Endodermal cell (in vitro differentiated cells): Measurements from ENCODE around the gene PRAMEF1. TPM values are rescaled to one million over a fixed set of nuclear protein-coding genes. Genes with fewer than 3 reads are reported as not detected.

Source experiments
- DNase-seq: peaks from one replicate; pipeline ENCODE4 v3.0.0-alpha.2; 2017
- H3K27ac ChIP-seq: 2 replicates; pipeline ENCODE4 v1.5.1; 2013; ENCODE audit warnings: mild to moderate bottlenecking, low read depth, low read length, moderate library complexity
- H3K27me3 ChIP-seq: 2 replicates; pipeline ENCODE4 v1.6.1; 2013; ENCODE audit warnings: mild to moderate bottlenecking, low read length, moderate library complexity; ENCODE audit not compliant: insufficient read depth, control insufficient read depth, poor library complexity, severe bottlenecking
- H3K36me3 ChIP-seq: 2 replicates; pipeline ENCODE4 v1.7.0; 2013; ENCODE audit warnings: mild to moderate bottlenecking, low read length, moderate library complexity; ENCODE audit not compliant: control insufficient read depth, insufficient read depth
- H3K4me1 ChIP-seq: one replicate; pipeline ENCODE4 v1.7.0; 2013; ENCODE audit warnings: low read length; ENCODE audit not compliant: control insufficient read depth, insufficient read depth
- H3K4me3 ChIP-seq: 2 replicates; pipeline ENCODE4 v1.5.1; 2013; ENCODE audit warnings: mild to moderate bottlenecking, low read length, moderate library complexity
- H3K9ac ChIP-seq: 2 replicates; pipeline ENCODE4 v1.6.1; 2013; ENCODE audit warnings: mild to moderate bottlenecking, low read length, moderate library complexity; ENCODE audit not compliant: poor library complexity, severe bottlenecking; ENCODE audit errors: extremely low read depth
- H3K9me3 ChIP-seq: 2 replicates; pipeline ENCODE4 v1.6.1; 2013; ENCODE audit warnings: mild to moderate bottlenecking, low read length, moderate library complexity; ENCODE audit not compliant: control insufficient read depth
- H3K27ac Mint-ChIP-seq: 2 replicates; pipeline ENCODE4 v1.8.0; 2020; ENCODE audit warnings: mixed read lengths
- H3K27me3 Mint-ChIP-seq: 2 replicates; pipeline ENCODE4 v1.8.0; 2021; ENCODE audit warnings: mild to moderate bottlenecking, mixed read lengths; ENCODE audit not compliant: insufficient read depth
- H3K36me3 Mint-ChIP-seq: 2 replicates; pipeline ENCODE4 v1.8.0; 2020; ENCODE audit warnings: low read depth, mixed read lengths
- H3K4me1 Mint-ChIP-seq: 2 replicates; pipeline ENCODE4 v1.8.0; 2020; ENCODE audit warnings: mixed read lengths
- H3K4me3 Mint-ChIP-seq: 2 replicates; pipeline ENCODE4 v1.8.0; 2020; ENCODE audit warnings: mild to moderate bottlenecking, moderate library complexity, mixed read lengths
- H3K9me3 Mint-ChIP-seq: 2 replicates; pipeline ENCODE4 v1.8.0; 2020; ENCODE audit warnings: mild to moderate bottlenecking, mixed read lengths
- WGBS, 2 experiments: methylation state at CpG; one replicate each; pipeline versions ENCODE4 v1.1.5 to v1.1.7; 2013; ENCODE audit warnings: missing lambda C conversion rate in 2 of 2, mixed read lengths in 1 of 2; ENCODE audit not compliant: insufficient coverage in 1 of 2, insufficient read length in 1 of 2; 5-methylcytosine and 5-hydroxymethylcytosine counted together
- total RNA-seq, 2 donors: library from RNA; stranded (reverse); fragmentation: NEBNext Ultra II Directional in 1 of 2; extraction: Animal tissue kit (Norgen Biotek cat#: 25700) in 1 of 2; gene quantifications; 2 replicates in 1 of 2; 3 replicates in 1 of 2; pipeline ENCODE4 v1.2.1, GENCODE V29; 2021
- TF ChIP-seq, protein P1 (sequence below): fragments of 200-600 bp; sonication (generic); conservative IDR thresholded peaks from 2 replicates; pipeline ENCODE4 v1.5.0; 2021; ENCODE audit warnings: antibody characterized with exemption, mild to moderate bottlenecking

The PRAMEF1 gene
- total RNA-seq, 2 donors from 2014 or later = not detected

DNA sequence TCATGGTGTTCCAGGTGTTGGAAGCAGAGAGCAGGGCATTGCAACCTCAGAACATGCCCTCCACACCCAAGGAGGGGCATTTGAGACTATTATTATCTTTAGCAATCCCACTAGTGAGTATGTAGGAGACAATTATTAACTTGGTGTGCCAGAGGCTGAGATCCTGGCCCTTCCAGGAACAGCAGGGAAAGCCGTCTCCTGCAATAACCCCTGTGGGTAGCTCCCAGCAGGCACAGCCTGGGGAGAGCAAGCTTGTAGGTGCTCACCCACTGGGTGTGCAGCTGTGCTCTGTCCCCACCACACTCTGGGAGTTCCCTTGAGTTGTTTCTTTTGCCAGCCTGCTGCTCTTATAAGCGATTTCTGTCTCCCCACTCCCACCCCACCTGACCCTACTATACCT lies 34.9 kb upstream of the PRAMEF1 start:
- Histone ChIP-seq H3K27ac (no peak overlapping the region), H3K27me3 (no peaks in the 10 kb centered on the region), H3K9ac (no peak overlapping the region), H3K9me3 (no peaks in the 10 kb centered on the region), H3K4me1 (no peaks in the 10 kb centered on the region), H3K36me3 (no peaks in the 10 kb centered on the region), H3K4me3 (no peak overlapping the region)
- no peak for DNase-seq
- Mint-ChIP-seq H3K36me3 (no peaks in the 10 kb centered on the region), H3K27ac (no peak overlapping the region), H3K4me1 (no peaks in the 10 kb centered on the region), H3K9me3 (no peaks in the 10 kb centered on the region), H3K4me3 (no peak overlapping the region), H3K27me3 (no peaks in the 10 kb centered on the region)
- WGBS, 2 experiments = 85 to 88% methylated on average over 1 to 2 of the region's 2 CpGs
- TF ChIP-seq, protein P1, sequence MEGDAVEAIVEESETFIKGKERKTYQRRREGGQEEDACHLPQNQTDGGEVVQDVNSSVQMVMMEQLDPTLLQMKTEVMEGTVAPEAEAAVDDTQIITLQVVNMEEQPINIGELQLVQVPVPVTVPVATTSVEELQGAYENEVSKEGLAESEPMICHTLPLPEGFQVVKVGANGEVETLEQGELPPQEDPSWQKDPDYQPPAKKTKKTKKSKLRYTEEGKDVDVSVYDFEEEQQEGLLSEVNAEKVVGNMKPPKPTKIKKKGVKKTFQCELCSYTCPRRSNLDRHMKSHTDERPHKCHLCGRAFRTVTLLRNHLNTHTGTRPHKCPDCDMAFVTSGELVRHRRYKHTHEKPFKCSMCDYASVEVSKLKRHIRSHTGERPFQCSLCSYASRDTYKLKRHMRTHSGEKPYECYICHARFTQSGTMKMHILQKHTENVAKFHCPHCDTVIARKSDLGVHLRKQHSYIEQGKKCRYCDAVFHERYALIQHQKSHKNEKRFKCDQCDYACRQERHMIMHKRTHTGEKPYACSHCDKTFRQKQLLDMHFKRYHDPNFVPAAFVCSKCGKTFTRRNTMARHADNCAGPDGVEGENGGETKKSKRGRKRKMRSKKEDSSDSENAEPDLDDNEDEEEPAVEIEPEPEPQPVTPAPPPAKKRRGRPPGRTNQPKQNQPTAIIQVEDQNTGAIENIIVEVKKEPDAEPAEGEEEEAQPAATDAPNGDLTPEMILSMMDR = no peak

DNA sequence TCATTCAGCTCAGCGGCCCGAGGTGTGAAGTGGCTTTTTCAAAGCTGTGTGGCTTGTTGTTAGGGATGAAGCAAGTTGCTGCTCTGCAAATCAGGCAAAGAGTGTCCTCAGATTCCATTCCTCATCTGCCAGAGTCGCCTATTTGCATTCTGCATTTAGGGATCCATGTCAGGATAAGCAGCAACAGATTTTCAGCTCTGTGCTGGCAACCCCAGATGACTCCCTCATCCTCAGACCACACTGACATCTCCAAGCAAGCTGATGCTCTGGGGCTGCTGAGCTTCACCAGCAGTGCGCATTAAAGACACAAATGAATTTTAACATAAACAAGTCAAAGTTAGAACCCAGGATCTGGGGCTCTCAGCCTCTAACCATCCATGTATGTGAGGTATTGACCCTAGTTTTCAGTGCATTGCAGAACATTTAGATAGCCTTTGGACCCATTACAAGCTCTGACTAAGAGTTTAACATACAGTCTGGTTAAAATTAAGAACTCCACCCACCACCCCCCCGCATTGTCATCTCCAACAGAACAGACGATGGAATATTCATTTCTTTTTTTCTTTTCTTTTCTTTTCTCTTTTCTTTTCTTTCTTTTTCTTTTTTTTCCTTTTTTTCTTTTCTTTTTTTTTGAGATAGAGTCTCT lies 34.3 kb upstream of the PRAMEF1 start:
- no peak overlapping the region for H3K9ac ChIP-seq
- H3K4me1 Mint-ChIP-seq = no peaks in the 10 kb centered on the region
- H3K4me3 ChIP-seq = no peak overlapping the region
- no peak overlapping the region for H3K27ac ChIP-seq
- no peaks in the 10 kb centered on the region for H3K27me3 ChIP-seq
- H3K4me3 Mint-ChIP-seq = no peak overlapping the region
- H3K9me3 ChIP-seq = no peaks in the 10 kb centered on the region
- TF ChIP-seq, protein P1 = no peak
- no peak for DNase-seq
- no peaks in the 10 kb centered on the region for H3K36me3 ChIP-seq
- H3K27ac Mint-ChIP-seq = no peak overlapping the region
- H3K36me3 Mint-ChIP-seq = no peaks in the 10 kb centered on the region
- H3K9me3 Mint-ChIP-seq = no peaks in the 10 kb centered on the region
- H3K4me1 ChIP-seq = no peaks in the 10 kb centered on the region
- H3K27me3 Mint-ChIP-seq = no peaks in the 10 kb centered on the region
- WGBS, 2 experiments = 78 to 87% methylated on average over 5 to 6 of the region's 6 CpGs

DNA sequence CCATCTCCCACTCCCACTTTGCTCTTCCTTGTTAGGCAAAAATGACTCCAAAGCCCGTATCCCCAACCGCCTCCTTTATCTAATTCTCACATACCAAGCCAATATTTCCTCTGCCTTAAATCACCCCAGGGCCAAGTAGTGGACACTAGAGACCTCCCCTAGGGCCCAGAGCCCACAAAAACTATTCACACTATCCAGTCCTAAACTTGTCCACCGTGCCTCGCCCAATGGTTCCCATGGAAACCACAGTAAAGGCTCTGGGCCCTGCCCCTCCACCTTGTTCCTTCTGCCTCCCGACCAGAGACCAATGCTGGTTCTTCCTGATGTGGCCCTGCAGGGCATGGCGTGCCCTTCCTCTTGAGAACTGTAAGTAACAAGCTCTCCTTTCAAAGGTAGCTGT lies 33.4 kb upstream of the PRAMEF1 start:
- no peaks in the 10 kb centered on the region for H3K4me1 Mint-ChIP-seq
- WGBS, 2 experiments = 90 to 96% methylated on average over 4 to 6 of the region's 6 CpGs
- H3K9me3 Mint-ChIP-seq = no peaks in the 10 kb centered on the region
- H3K27me3 ChIP-seq = no peaks in the 10 kb centered on the region
- no peaks in the 10 kb centered on the region for H3K4me1 ChIP-seq
- H3K4me3 Mint-ChIP-seq = no peak overlapping the region
- H3K36me3 ChIP-seq = no peaks in the 10 kb centered on the region
- peak; percentile 28 for DNase-seq
- no peaks in the 10 kb centered on the region for H3K36me3 Mint-ChIP-seq
- no peak overlapping the region for H3K9ac ChIP-seq
- no peak overlapping the region for H3K4me3 ChIP-seq
- H3K27ac ChIP-seq = no peak overlapping the region
- TF ChIP-seq, protein P1 = no peak
- no peaks in the 10 kb centered on the region for H3K9me3 ChIP-seq
- H3K27ac Mint-ChIP-seq = no peak overlapping the region
- no peaks in the 10 kb centered on the region for H3K27me3 Mint-ChIP-seq
